ENCODE data around the gene ST7.

ST7 gene

GRCh38 chr7:117273814-117274225 lies 320.5 kb downstream of the ST7 start:
- no peak for DNase-seq (ENCODE audit: low spot score)

- DNase-seq (ENCODE audit: low spot score), result no peak
Measured at GRCh38 chr7:117274951-117275350, 321.6 kb downstream of the ST7 start.

- DNase-seq (ENCODE audit: low spot score), result no peak
Measured at GRCh38 chr7:117277576-117277975, 324.3 kb downstream of the ST7 start.

- no peak for DNase-seq (ENCODE audit: low spot score)
Measured at GRCh38 chr7:117278040-117278439, 324.7 kb downstream of the ST7 start.

- DNase-seq (ENCODE audit: low spot score), result no peak
Measured at GRCh38 chr7:117279203-117279602, 325.9 kb downstream of the ST7 start.
